Ureter (tissue), 1 donor: Measurements from ENCODE around the gene E2F2. TPM values are rescaled to one million over a fixed set of nuclear protein-coding genes. Genes with fewer than 3 reads are reported as not detected.
"Not testable (repeated sequence)": the region's sequence is repeated elsewhere in the genome, so short reads cannot be mapped to it uniquely, and the experiment has no call there.

Experiments
- DNase-seq: peaks from one replicate; pipeline ENCODE4 v3.0.0-alpha.2; 2020; ENCODE audit warnings: low spot score
- total RNA-seq: library from RNA; stranded (reverse); gene quantifications from one replicate; pipeline ENCODE4 v1.2.4, GENCODE V29; 2023
- donor health status: DM: yes; HTN: yes; CAD: no.

The E2F2 gene
- total RNA-seq, 1 donor from 2014 or later = 0.52 TPM

DNA sequence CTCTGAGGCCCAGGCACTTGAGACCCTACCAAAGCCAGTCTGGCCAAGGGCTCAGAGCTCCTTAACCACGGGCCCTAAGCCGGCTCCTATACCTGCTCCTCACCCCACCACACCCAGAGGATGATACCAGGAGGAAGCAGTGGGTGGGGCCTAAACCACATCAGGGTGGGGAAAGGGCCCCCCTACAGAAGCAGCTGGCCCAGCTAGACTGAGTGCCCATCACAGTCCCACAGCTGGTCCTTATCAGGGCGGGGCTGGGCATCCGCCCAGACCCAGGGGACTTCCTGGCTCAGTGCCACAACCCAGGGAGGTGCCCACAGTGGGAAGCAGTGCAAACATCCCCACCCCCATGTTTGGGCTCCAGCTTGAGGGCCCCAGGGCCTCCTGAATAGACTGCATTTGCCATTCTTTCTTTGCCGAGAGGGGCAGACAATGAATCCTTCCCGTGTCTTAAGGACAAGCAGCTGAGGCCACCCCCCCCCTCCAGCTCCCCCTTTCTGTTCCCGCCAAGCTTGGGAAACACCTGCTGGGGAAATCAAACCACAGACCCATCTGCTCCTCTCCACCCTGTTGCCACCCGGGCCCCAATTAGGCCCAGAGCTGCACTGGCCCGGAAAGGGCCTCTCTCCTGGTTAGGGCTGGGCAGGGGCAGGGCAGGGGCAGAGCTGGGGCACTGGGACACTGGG lies 6.2 kb downstream of the E2F2 start:
- DNase-seq = no peak

- no peak for DNase-seq
These were observed 6.9 kb downstream of the E2F2 start for GRCh38 chr1:23524163-23524562.

DNA sequence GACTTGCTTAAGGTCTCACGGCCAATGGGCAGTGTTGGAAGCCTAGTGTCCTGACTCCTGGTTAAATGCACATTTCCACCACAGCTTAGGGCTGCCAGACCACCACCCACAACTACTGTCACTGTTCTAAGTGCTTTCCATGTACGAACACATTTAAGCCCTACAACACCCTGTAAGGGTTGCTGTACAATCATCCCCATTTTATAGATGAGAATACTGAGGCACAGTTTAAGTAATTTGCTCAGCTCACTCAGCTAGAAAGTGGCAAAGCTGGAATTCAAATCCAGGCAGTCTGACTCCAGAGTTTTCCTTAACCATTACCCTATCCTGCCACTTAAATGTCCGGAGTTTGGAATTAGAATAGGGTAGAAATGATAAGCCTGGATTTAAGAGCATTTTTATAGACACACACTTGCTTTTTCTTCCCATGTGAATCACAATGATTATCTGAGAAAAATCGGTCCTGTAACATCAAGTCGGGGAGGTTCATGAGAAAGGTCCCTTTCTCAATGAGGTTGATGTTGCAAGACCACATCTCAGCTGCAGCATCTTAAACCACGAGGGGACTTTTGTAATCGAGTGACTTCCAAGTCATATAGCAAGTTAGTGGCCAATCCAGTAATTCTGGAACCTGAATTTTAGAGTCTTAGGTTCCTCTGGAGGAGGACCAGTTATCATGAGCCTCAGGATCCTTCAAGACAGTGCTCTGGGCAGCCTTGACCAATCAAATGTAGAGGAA lies 8.6 kb downstream of the E2F2 start:
- no peak for DNase-seq

DNA sequence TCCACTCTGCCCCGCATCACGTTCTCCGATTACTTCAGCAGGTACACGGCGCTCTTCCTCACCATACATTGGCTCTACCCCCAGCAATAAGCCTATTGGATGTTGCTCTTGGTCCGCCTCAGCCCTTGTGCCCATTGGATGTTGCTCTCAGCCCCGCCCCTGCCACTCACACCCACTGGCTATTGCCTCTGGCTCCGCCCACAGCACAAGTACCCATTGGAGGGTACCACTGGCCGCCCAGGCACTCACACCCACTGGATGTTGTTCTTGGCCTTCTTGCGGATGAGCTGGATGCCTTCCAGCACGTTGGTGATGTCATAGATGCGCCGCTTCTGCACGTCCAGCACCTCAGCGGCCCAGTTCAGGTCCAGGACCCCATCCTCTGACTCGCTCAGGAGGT lies 9.4 kb downstream of the E2F2 start:
- DNase-seq = no peak

DNA sequence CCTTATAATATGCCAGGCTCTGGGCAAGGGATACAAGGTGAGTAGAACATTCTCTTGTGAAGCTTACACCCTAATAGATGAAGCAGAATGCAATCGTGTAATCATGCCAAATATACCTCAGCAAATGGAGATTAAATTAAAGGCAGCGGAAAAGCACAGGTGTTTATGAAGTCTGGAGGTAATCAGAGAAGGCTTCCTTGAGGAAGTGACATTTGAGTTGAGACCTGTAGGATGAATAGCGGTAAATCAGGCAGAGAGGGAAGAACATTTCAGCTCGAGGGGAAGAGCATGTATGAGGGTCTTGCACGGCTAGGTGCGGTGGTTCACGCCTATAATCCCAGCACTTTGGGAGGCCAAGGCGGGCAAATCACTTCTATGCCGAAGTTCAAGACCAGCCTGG lies 13.5 kb downstream of the E2F2 start:
- no peak for DNase-seq

DNA sequence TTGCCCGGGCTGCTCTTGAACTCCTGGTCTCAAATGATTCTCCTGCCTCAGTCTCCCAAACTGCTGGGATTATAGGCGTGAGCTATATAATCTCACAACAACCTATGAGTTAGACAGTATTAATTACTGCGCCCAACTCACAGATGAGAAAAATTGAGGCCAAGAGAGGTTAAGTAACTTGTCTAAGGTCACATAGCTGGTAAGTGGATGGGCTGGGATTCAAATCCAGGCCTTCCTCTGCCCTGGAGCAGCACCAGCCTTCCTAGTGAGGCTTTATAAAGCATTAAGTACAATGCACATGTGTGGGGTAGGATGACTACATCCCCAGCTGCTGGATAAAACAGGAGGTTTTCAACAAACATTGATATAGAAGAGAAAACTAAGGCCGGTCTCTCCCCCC lies 15.1 kb downstream of the E2F2 start:
- DNase-seq = no peak

GRCh38 chr1:23514111-23514679 lies 16.8 kb downstream of the E2F2 start:
- DNase-seq = no peak

DNA sequence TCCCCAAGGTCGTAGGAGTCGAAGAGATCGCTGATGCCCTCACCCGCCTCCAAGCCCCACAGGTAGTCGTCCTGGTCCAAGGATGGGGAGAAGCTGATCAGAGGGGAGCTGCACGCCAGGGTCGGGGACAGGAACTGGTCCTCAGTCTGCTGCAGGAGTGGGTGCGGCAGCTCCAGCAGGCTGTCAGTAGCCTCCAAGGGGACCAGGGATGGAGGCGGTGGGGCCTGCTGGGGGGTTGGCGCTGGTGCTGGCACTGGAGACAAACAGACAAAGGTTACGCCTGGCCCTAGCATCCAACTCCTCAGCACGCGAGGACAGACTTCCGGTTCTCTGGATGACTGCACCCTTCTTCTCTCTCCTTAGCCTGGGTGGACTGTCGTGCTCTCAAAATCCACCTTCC lies 21.1 kb downstream of the E2F2 start:
- no peak for DNase-seq

- DNase-seq = no peak
These were observed 24.5 kb downstream of the E2F2 start for GRCh38 chr1:23506376-23507107.

- no peak for DNase-seq
These were observed 25.2 kb downstream of the E2F2 start for GRCh38 chr1:23505851-23506250.

DNA sequence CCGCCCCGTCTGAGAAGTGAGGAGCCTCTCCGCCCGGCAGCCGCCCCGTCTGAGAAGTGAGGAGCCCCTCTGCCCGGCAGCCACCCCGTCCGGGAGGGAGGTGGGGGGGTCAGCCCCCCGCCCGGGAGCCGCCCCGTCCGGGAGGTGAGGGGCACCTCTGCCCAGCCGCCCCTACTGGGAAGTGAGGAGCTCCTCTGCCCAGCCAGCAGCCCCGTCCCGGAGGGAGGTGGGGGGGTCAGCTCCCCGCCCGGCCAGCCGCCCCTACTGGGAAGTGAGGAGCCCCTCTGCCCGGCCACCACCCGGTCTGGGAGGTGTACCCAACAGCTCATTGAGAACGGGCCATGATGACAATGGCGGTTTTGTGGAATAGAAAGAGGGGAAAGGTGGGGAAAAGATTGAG lies 26.9 kb downstream of the E2F2 start:
- not testable (repeated sequence) for DNase-seq

GRCh38 chr1:23502951-23503350 lies 28.1 kb downstream of the E2F2 start:
- no peak for DNase-seq

- no peak for DNase-seq
These were observed 30.6 kb downstream of the E2F2 start for GRCh38 chr1:23500466-23500865.

GRCh38 chr1:23497777-23498439 lies 33.1 kb downstream of the E2F2 start:
- no peak for DNase-seq

DNA sequence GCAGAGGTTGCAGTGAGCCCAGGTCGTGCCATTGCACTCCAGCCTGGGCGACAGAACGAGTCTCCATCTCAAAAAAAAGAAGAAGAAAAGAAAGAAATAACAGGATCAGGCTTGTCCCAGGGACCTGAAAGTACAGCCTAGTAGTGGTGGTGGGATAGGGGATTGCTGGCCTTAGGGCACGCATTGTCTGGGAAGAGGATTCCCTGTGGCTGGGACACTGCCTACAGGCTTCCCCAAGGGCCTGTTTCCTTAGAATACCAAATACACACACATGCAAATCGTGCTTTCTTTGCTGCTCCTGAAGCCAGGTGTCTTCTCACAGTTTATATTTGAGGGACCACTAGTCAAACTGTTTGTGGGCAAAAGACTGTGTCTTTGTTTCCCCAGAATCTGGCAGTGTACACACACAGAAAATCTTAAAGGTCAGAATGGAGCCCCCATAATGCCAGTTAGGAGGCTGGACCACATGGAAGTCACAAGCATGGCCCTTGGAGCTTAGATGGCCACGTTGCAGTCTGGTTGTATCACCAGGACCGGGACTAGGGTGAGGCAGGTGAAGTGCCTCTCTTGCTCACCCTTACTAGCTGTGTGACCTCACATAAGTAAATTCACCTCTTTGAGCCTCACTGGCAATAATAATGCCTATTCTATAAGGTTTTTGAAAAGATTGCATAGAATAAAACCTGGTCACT lies 34.4 kb downstream of the E2F2 start:
- DNase-seq = no peak

DNA sequence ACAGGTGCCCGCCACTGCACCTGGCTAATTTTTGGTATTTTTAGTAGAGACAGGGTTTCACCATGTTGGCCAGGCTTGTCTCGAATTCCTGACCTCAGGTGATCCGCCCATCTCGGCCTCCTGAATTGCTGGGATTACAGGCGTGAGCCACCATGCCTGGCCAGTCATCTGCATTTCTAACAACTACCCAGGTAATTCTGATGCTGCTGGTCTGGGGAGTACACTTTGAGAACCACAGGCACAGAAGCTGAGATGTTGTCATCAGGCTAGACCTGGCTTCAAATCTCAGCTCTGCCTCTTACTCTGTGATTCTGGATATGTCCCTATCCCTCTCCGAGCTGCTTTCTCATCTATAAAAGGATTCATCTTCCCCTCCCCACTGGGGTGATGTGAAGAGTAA lies 36.2 kb downstream of the E2F2 start:
- not testable (repeated sequence) for DNase-seq

DNA sequence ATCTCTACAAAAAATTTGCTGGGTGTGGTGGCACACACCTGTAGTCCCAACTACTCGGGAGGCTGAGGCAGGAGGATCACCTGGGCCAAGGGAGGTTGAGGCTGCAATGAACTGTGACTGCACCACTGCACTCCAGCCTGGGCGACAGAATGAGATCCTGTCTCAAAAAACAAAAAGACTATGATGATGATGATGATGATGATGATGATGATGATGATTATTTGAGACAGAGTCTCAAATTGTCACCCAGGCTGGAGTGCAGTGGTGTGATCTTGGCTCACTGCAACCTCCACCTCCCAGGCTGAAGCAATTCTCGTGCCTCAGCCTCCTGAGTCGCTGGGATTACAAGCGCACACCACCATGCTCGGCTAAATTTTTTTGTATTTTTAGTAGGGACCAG lies 38.3 kb downstream of the E2F2 start:
- DNase-seq = not testable (repeated sequence)

DNA sequence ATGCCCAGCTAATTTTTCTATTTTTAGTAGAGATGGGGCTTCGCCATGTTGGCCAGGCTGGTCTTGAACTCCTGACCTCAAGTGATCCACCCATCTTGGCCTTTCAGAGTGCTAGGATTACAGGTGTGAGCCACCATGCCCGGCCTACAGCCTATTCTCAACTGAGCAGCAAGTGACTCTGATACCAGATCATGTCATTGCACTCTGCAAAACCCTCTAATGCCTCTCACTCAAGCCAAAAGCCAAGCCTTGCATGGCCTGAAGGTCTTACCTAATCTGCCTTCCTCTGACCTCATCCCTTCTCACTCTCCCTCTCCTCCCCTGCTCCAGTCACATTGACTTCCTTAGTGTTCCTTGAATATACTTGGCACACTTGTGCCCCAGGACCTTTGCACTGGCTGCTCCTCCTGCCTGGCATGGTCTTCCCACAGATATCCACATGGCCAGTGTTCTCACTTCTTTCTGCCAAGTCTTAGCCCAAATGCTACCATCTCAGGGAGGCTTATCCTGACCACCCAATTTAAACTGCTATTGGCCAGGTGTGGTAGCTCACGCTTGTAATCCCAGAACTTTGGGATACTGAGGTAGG lies 38.8 kb downstream of the E2F2 start:
- no peak for DNase-seq

GRCh38 chr1:23489842-23490241 lies 41.2 kb downstream of the E2F2 start:
- no peak for DNase-seq

GRCh38 chr1:23485002-23485332 lies 46.1 kb downstream of the E2F2 start:
- DNase-seq = no peak
